ENCODE measurements around the gene TPMT. TPM values are rescaled to one million over a fixed set of nuclear protein-coding genes. Genes with fewer than 3 reads are reported as not detected.

TPMT gene
- total and polyA plus RNA-seq, 2 of the 13 experiments (the other 11 are each of a cell fraction or from before 2014, with no cell fraction given), result 11.1 to 22.8 TPM

DNA sequence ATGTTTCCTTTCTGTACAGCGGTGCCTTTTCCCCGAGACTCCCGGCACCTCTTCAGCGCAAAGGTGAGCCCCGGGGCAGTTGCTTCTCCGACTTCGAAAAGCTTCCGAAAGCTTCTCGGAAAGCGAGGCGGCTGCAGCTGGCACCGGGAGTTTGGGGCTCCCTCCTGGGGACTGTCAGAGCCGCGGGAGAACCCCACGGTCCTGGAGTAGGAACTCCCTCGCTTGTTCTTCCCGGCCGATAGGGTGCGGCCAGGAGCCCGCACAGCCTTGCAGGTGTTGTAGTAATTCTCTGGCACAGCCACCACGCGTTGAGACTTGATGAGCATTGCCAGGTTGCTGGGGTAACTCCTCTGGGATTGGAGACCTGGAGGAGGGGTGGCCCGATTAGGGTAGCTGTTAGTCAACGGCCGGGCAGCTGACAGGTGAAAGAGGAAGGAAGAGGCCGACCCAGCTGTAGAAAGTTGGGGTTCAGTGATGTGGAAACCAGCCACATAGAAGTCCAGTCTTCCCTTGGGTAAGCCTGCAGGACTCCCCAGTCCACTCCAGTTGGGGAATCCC is 1.1 kb upstream of the TPMT start (continued):
- TF ChIP-seq, protein P1, sequence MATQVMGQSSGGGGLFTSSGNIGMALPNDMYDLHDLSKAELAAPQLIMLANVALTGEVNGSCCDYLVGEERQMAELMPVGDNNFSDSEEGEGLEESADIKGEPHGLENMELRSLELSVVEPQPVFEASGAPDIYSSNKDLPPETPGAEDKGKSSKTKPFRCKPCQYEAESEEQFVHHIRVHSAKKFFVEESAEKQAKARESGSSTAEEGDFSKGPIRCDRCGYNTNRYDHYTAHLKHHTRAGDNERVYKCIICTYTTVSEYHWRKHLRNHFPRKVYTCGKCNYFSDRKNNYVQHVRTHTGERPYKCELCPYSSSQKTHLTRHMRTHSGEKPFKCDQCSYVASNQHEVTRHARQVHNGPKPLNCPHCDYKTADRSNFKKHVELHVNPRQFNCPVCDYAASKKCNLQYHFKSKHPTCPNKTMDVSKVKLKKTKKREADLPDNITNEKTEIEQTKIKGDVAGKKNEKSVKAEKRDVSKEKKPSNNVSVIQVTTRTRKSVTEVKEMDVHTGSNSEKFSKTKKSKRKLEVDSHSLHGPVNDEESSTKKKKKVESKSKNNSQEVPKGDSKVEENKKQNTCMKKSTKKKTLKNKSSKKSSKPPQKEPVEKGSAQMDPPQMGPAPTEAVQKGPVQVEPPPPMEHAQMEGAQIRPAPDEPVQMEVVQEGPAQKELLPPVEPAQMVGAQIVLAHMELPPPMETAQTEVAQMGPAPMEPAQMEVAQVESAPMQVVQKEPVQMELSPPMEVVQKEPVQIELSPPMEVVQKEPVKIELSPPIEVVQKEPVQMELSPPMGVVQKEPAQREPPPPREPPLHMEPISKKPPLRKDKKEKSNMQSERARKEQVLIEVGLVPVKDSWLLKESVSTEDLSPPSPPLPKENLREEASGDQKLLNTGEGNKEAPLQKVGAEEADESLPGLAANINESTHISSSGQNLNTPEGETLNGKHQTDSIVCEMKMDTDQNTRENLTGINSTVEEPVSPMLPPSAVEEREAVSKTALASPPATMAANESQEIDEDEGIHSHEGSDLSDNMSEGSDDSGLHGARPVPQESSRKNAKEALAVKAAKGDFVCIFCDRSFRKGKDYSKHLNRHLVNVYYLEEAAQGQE (IDR thresholded peaks at IDR 0.05; ENCODE audit: borderline replicate concordance in 1 of 2, low read depth in 1 of 2, low read length in 2 of 2), result no peak
- no peak; the same call in 1 of the 2 replicates for TF ChIP-seq DMAP1 (CRISPR knock-in tag; IDR thresholded peaks at IDR 0.05)
- no peak for TF ChIP-seq KLF12 (CRISPR knock-in tag; IDR thresholded peaks at IDR 0.05; ENCODE audit: borderline replicate concordance)
- peak; percentile 70 for TF ChIP-seq ZMYM4 (CRISPR knock-in tag; IDR thresholded peaks at IDR 0.05)
- TF ChIP-seq EED (CRISPR knock-in tag; IDR thresholded peaks at IDR 0.05), result peak; percentile 5; the same call in 1 of the 2 replicates
- TF ChIP-seq EHMT2 (IDR thresholded peaks at IDR 0.05; ENCODE audit: borderline replicate concordance, low read depth, low read length), result no peak
- no peak for TF ChIP-seq PCBP1 (IDR thresholded peaks at IDR 0.05; ENCODE audit: borderline replicate concordance, low read depth, low read length)
- TF ChIP-seq, protein P2, sequence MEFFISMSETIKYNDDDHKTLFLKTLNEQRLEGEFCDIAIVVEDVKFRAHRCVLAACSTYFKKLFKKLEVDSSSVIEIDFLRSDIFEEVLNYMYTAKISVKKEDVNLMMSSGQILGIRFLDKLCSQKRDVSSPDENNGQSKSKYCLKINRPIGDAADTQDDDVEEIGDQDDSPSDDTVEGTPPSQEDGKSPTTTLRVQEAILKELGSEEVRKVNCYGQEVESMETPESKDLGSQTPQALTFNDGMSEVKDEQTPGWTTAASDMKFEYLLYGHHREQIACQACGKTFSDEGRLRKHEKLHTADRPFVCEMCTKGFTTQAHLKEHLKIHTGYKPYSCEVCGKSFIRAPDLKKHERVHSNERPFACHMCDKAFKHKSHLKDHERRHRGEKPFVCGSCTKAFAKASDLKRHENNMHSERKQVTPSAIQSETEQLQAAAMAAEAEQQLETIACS (CRISPR knock-in tag; IDR thresholded peaks at IDR 0.05), result 0 out of 2 replicates have a peak, but pooled peaks have one; percentile 2
- no peak for TF ChIP-seq SOX6 (IDR thresholded peaks at IDR 0.05)
- peak; percentile 47; the same call in 1 of the 2 replicates for TF ChIP-seq SOX6 (CRISPR knock-in tag; IDR thresholded peaks at IDR 0.05)
- no peak for TF ChIP-seq SATB2 (CRISPR knock-in tag; IDR thresholded peaks at IDR 0.05)
- peak; percentile 83 for TF ChIP-seq SAP130 (CRISPR knock-in tag; IDR thresholded peaks at IDR 0.05; ENCODE audit: low read depth)
- TF ChIP-seq, protein P3, sequence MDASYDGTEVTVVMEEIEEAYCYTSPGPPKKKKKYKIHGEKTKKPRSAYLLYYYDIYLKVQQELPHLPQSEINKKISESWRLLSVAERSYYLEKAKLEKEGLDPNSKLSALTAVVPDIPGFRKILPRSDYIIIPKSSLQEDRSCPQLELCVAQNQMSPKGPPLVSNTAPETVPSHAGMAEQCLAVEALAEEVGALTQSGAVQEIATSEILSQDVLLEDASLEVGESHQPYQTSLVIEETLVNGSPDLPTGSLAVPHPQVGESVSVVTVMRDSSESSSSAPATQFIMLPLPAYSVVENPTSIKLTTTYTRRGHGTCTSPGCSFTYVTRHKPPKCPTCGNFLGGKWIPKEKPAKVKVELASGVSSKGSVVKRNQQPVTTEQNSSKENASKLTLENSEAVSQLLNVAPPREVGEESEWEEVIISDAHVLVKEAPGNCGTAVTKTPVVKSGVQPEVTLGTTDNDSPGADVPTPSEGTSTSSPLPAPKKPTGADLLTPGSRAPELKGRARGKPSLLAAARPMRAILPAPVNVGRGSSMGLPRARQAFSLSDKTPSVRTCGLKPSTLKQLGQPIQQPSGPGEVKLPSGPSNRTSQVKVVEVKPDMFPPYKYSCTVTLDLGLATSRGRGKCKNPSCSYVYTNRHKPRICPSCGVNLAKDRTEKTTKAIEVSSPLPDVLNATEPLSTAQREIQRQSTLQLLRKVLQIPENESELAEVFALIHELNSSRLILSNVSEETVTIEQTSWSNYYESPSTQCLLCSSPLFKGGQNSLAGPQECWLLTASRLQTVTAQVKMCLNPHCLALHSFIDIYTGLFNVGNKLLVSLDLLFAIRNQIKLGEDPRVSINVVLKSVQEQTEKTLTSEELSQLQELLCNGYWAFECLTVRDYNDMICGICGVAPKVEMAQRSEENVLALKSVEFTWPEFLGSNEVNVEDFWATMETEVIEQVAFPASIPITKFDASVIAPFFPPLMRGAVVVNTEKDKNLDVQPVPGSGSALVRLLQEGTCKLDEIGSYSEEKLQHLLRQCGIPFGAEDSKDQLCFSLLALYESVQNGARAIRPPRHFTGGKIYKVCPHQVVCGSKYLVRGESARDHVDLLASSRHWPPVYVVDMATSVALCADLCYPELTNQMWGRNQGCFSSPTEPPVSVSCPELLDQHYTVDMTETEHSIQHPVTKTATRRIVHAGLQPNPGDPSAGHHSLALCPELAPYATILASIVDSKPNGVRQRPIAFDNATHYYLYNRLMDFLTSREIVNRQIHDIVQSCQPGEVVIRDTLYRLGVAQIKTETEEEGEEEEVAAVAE (CRISPR knock-in tag; IDR thresholded peaks at IDR 0.05; ENCODE audit: borderline replicate concordance), result no peak; the same call in 1 of the 2 replicates
- TF ChIP-seq NR1H2 (CRISPR knock-in tag; IDR thresholded peaks at IDR 0.05; ENCODE audit: borderline replicate concordance, low read depth), result 0 out of 2 replicates have a peak, but pooled peaks have one; percentile 36
- TF ChIP-seq ZNF790 (CRISPR knock-in tag; IDR thresholded peaks at IDR 0.05; ENCODE audit: borderline replicate concordance), result no peak
- no peak for TF ChIP-seq STAT5B (CRISPR knock-in tag; IDR thresholded peaks at IDR 0.05)
- TF ChIP-seq MIER3 (CRISPR knock-in tag; IDR thresholded peaks at IDR 0.05; ENCODE audit: borderline replicate concordance), result no peak

Measured in HepG2 (cell line).